HEK293 (cell line): Measurements from ENCODE around the gene MYL3.

ENCODE experiments used
- KLF16 ChIP-seq: fragments of 450-650 bp; formaldehyde crosslinking; IDR thresholded peaks from 2 replicates; pipeline ENCODE4 v1.5.1; 2017; ENCODE audit warnings: missing biosample characterization, missing genetic modification characterization
- REPIN1 ChIP-seq: fragments of 450-650 bp; formaldehyde crosslinking; IDR thresholded peaks from 2 replicates; pipeline ENCODE4 v1.5.1; 2017; ENCODE audit warnings: missing biosample characterization, missing genetic modification characterization, low read depth
- SP7 ChIP-seq: fragments of 450-650 bp; formaldehyde crosslinking; IDR thresholded peaks from 2 replicates; pipeline ENCODE4 v1.5.1; 2016; ENCODE audit warnings: missing biosample characterization, missing genetic modification characterization
- YY2 ChIP-seq: fragments of 450-650 bp; formaldehyde crosslinking; IDR thresholded peaks from 2 replicates; pipeline ENCODE4 v1.5.1; 2016; ENCODE audit warnings: missing biosample characterization, missing genetic modification characterization
- ZNF138 ChIP-seq: fragments of 450-650 bp; formaldehyde crosslinking; IDR thresholded peaks from 2 replicates; pipeline ENCODE4 v1.5.1; 2016; ENCODE audit warnings: missing biosample characterization, missing genetic modification characterization, borderline replicate concordance
- ZNF24 ChIP-seq: fragments of 450-650 bp; formaldehyde crosslinking; IDR thresholded peaks from 2 replicates; pipeline ENCODE4 v1.5.1; 2016; ENCODE audit warnings: missing biosample characterization, missing genetic modification characterization
- ZNF274 ChIP-seq, 2 experiments: fragments of 200-500 bp in 1 of 2; fragments of 450-650 bp in 1 of 2; sonication (Bioruptor generic) in 1 of 2; formaldehyde crosslinking in 1 of 2; IDR thresholded peaks; 2 replicates each; pipeline versions ENCODE4 v1.5.1 to v1.6.1; 2014 to 2016; ENCODE audit warnings: borderline replicate concordance in 1 of 2, inconsistent platforms in 1 of 2, low read length in 1 of 2, missing biosample characterization in 1 of 2, missing genetic modification characterization in 1 of 2
- ZNF433 ChIP-seq: fragments of 450-650 bp; formaldehyde crosslinking; IDR thresholded peaks from 2 replicates; pipeline ENCODE4 v1.5.1; 2016; ENCODE audit warnings: missing biosample characterization, missing genetic modification characterization, low read depth
- ZNF521 ChIP-seq: fragments of 450-650 bp; formaldehyde crosslinking; IDR thresholded peaks from 2 replicates; pipeline ENCODE4 v1.5.1; 2017; ENCODE audit warnings: missing biosample characterization, mild to moderate bottlenecking, missing genetic modification characterization
- ZNF830 ChIP-seq: fragments of 450-650 bp; IDR thresholded peaks from 2 replicates; pipeline ENCODE4 v1.5.0; 2018; ENCODE audit warnings: missing biosample characterization, missing genetic modification characterization, low read depth, mild to moderate bottlenecking, moderate library complexity
- ZSCAN23 ChIP-seq: fragments of 450-650 bp; formaldehyde crosslinking; IDR thresholded peaks from 2 replicates; pipeline ENCODE4 v1.5.1; 2016; ENCODE audit warnings: missing biosample characterization, missing genetic modification characterization
- TF ChIP-seq, protein P1 (sequence below): fragments of 450-650 bp; formaldehyde crosslinking; IDR thresholded peaks from 2 replicates; pipeline ENCODE4 v1.5.1; 2016; ENCODE audit warnings: missing biosample characterization, missing genetic modification characterization
- TF ChIP-seq, protein P2 (sequence below): fragments of 450-650 bp; formaldehyde crosslinking; IDR thresholded peaks from 2 replicates; pipeline ENCODE4 v1.5.1; 2016; ENCODE audit warnings: missing biosample characterization, missing genetic modification characterization

DNA sequence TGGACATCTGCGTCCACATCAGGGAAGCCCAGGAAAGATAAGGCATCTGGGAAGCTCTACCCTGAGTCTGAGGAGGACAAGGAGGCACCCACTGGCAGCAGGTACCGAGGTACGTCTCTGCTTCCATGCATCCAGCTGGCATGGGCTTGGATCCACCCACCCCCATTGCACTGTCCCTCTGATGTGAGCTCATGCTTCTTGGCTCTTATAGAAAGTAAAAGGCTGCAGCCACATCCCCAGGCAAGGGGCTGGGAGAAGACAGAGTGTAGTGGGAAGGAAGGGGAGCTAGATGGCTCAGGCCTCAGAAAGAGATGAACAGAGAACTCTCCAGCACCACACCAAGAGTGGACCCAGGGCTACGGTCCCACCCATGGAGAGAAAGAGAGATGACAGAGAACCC lies 32.5 kb upstream of the MYL3 start:
- TF ChIP-seq ZNF521 (tag by site-specific recombination): no peak
- no peak for TF ChIP-seq KLF16 (tag by site-specific recombination)
- no peak for TF ChIP-seq SP7 (tag by site-specific recombination)
- no peak for TF ChIP-seq ZNF274 (IDR thresholded peaks at IDR 0.05; ENCODE audit: low read length)
- TF ChIP-seq ZNF274 (tag by site-specific recombination; IDR thresholded peaks at IDR 0.05; ENCODE audit: borderline replicate concordance): no peak
- TF ChIP-seq ZNF830 (tag by site-specific recombination): no peak
- TF ChIP-seq REPIN1 (tag by site-specific recombination): no peak
- no peak for TF ChIP-seq ZSCAN23
- TF ChIP-seq, protein P1, sequence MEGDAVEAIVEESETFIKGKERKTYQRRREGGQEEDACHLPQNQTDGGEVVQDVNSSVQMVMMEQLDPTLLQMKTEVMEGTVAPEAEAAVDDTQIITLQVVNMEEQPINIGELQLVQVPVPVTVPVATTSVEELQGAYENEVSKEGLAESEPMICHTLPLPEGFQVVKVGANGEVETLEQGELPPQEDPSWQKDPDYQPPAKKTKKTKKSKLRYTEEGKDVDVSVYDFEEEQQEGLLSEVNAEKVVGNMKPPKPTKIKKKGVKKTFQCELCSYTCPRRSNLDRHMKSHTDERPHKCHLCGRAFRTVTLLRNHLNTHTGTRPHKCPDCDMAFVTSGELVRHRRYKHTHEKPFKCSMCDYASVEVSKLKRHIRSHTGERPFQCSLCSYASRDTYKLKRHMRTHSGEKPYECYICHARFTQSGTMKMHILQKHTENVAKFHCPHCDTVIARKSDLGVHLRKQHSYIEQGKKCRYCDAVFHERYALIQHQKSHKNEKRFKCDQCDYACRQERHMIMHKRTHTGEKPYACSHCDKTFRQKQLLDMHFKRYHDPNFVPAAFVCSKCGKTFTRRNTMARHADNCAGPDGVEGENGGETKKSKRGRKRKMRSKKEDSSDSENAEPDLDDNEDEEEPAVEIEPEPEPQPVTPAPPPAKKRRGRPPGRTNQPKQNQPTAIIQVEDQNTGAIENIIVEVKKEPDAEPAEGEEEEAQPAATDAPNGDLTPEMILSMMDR (tag by site-specific recombination): no peak
- no peak for TF ChIP-seq ZNF24 (tag by site-specific recombination)
- TF ChIP-seq, protein P2, sequence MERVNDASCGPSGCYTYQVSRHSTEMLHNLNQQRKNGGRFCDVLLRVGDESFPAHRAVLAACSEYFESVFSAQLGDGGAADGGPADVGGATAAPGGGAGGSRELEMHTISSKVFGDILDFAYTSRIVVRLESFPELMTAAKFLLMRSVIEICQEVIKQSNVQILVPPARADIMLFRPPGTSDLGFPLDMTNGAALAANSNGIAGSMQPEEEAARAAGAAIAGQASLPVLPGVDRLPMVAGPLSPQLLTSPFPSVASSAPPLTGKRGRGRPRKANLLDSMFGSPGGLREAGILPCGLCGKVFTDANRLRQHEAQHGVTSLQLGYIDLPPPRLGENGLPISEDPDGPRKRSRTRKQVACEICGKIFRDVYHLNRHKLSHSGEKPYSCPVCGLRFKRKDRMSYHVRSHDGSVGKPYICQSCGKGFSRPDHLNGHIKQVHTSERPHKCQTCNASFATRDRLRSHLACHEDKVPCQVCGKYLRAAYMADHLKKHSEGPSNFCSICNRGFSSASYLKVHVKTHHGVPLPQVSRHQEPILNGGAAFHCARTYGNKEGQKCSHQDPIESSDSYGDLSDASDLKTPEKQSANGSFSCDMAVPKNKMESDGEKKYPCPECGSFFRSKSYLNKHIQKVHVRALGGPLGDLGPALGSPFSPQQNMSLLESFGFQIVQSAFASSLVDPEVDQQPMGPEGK (tag by site-specific recombination): no peak
- TF ChIP-seq ZNF138 (tag by site-specific recombination): no peak
- TF ChIP-seq YY2 (tag by site-specific recombination): no peak
- TF ChIP-seq ZNF433 (tag by site-specific recombination): no peak
